ENCODE results near the gene WDFY2. TPM values are rescaled to one million over a fixed set of nuclear protein-coding genes. Genes with fewer than 3 reads are reported as not detected.

Gene WDFY2
- total and polyA plus RNA-seq, 2 experiments from 2014 or later, result 11.4 to 24.0 TPM

DNA sequence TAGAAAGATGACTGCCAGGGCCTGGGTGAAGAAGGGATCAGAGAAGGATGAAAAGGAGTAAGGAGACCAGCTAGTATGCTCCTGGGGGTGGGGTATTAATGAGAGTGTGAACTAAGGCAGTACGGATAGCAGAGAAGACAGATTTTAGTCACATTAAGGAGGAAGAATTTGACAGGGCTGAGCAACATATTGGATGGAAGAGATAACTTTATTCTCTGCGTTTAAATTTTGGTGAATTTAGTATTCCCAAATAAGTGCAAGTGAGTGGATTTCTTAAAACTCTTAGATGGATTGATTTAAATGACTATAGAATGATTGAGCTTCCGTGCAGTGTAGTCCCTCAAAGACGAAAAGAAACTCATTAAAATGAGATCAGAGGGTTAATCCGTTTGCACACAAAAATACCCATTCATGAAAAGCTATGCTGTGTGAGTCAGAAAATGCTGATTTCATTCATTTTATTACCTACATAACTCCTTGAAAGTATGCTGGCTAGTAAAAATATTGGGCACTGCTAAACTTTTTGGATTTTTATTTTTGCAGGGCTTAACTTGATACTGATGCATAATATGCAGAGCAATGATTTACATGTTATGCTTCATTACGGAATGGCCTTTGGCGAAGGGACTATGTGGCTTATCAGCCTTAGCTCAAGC is 54.1 kb downstream of the WDFY2 start:
- H3K27me3 ChIP-seq (ENCODE audit: insufficient read depth), result no peaks in the 10 kb centered on the region
- TF ChIP-seq REST (IDR thresholded peaks at IDR 0.05; ENCODE audit: unreplicated experiment), result no peak
- no peak for TF ChIP-seq STAT1 (IDR thresholded peaks at IDR 0.05; ENCODE audit: unreplicated experiment)
- TF ChIP-seq POLR2AphosphoS5 (IDR thresholded peaks at IDR 0.05; ENCODE audit: low read depth), result no peak
- TF ChIP-seq ZNF114 (CRISPR knock-in tag; IDR thresholded peaks at IDR 0.05), result no peak
- TF ChIP-seq NANOG (IDR thresholded peaks at IDR 0.05; ENCODE audit: borderline replicate concordance), result no peak
- TF ChIP-seq, protein P1, sequence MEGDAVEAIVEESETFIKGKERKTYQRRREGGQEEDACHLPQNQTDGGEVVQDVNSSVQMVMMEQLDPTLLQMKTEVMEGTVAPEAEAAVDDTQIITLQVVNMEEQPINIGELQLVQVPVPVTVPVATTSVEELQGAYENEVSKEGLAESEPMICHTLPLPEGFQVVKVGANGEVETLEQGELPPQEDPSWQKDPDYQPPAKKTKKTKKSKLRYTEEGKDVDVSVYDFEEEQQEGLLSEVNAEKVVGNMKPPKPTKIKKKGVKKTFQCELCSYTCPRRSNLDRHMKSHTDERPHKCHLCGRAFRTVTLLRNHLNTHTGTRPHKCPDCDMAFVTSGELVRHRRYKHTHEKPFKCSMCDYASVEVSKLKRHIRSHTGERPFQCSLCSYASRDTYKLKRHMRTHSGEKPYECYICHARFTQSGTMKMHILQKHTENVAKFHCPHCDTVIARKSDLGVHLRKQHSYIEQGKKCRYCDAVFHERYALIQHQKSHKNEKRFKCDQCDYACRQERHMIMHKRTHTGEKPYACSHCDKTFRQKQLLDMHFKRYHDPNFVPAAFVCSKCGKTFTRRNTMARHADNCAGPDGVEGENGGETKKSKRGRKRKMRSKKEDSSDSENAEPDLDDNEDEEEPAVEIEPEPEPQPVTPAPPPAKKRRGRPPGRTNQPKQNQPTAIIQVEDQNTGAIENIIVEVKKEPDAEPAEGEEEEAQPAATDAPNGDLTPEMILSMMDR (conservative IDR thresholded peaks at IDR 0.05; ENCODE audit: low read depth in 2 of 2), result no peak
- TF ChIP-seq JUNB (IDR thresholded peaks at IDR 0.05; ENCODE audit: unreplicated experiment), result no peak
- TF ChIP-seq, protein P2, sequence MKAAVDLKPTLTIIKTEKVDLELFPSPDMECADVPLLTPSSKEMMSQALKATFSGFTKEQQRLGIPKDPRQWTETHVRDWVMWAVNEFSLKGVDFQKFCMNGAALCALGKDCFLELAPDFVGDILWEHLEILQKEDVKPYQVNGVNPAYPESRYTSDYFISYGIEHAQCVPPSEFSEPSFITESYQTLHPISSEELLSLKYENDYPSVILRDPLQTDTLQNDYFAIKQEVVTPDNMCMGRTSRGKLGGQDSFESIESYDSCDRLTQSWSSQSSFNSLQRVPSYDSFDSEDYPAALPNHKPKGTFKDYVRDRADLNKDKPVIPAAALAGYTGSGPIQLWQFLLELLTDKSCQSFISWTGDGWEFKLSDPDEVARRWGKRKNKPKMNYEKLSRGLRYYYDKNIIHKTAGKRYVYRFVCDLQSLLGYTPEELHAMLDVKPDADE (IDR thresholded peaks at IDR 0.05), result no peak
- no peak for TF ChIP-seq CREB1 (CRISPR knock-in tag; IDR thresholded peaks at IDR 0.05; ENCODE audit: low read depth)
- no peak for TF ChIP-seq EZH2 (IDR thresholded peaks at IDR 0.05; ENCODE audit: low read depth, unreplicated experiment)
- TF ChIP-seq, protein P3, sequence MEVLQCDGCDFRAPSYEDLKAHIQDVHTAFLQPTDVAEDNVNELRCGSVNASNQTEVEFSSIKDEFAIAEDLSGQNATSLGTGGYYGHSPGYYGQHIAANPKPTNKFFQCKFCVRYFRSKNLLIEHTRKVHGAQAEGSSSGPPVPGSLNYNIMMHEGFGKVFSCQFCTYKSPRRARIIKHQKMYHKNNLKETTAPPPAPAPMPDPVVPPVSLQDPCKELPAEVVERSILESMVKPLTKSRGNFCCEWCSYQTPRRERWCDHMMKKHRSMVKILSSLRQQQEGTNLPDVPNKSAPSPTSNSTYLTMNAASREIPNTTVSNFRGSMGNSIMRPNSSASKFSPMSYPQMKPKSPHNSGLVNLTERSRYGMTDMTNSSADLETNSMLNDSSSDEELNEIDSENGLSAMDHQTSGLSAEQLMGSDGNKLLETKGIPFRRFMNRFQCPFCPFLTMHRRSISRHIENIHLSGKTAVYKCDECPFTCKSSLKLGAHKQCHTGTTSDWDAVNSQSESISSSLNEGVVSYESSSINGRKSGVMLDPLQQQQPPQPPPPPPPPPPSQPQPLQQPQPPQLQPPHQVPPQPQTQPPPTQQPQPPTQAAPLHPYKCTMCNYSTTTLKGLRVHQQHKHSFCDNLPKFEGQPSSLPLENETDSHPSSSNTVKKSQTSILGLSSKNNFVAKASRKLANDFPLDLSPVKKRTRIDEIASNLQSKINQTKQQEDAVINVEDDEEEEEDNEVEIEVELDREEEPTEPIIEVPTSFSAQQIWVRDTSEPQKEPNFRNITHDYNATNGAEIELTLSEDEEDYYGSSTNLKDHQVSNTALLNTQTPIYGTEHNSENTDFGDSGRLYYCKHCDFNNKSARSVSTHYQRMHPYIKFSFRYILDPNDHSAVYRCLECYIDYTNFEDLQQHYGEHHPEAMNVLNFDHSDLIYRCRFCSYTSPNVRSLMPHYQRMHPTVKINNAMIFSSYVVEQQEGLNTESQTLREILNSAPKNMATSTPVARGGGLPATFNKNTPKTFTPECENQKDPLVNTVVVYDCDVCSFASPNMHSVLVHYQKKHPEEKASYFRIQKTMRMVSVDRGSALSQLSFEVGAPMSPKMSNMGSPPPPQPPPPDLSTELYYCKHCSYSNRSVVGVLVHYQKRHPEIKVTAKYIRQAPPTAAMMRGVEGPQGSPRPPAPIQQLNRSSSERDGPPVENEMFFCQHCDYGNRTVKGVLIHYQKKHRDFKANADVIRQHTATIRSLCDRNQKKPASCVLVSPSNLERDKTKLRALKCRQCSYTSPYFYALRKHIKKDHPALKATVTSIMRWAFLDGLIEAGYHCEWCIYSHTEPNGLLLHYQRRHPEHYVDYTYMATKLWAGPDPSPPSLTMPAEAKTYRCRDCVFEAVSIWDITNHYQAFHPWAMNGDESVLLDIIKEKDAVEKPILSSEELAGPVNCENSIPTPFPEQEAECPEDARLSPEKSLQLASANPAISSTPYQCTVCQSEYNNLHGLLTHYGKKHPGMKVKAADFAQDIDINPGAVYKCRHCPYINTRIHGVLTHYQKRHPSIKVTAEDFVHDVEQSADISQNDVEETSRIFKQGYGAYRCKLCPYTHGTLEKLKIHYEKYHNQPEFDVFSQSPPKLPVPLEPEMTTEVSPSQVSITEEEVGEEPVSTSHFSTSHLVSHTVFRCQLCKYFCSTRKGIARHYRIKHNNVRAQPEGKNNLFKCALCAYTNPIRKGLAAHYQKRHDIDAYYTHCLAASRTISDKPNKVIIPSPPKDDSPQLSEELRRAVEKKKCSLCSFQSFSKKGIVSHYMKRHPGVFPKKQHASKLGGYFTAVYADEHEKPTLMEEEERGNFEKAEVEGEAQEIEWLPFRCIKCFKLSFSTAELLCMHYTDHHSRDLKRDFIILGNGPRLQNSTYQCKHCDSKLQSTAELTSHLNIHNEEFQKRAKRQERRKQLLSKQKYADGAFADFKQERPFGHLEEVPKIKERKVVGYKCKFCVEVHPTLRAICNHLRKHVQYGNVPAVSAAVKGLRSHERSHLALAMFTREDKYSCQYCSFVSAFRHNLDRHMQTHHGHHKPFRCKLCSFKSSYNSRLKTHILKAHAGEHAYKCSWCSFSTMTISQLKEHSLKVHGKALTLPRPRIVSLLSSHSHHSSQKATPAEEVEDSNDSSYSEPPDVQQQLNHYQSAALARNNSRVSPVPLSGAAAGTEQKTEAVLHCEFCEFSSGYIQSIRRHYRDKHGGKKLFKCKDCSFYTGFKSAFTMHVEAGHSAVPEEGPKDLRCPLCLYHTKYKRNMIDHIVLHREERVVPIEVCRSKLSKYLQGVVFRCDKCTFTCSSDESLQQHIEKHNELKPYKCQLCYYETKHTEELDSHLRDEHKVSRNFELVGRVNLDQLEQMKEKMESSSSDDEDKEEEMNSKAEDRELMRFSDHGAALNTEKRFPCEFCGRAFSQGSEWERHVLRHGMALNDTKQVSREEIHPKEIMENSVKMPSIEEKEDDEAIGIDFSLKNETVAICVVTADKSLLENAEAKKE (CRISPR knock-in tag; IDR thresholded peaks at IDR 0.05), result no peak
- no peak for TF ChIP-seq ZNF331 (CRISPR knock-in tag; IDR thresholded peaks at IDR 0.05; ENCODE audit: low read depth)
- no peak overlapping the region for H2AFZ ChIP-seq
- H3K79me2 ChIP-seq (replicated peaks; ENCODE audit: insufficient read depth), result peaks cover 97% of the 10 kb centered on the region
- peak; percentile 51 for ATAC-seq
- H3K4me3 Mint-ChIP-seq, result 0 out of 3 replicates have a peak overlapping the region, but pooled peaks have one; percentile 2
- peaks cover 9% of the 10 kb centered on the region; the same call in 2 of the 3 replicates for H3K36me3 Mint-ChIP-seq (ENCODE audit: low read depth)
- H3K9me2 ChIP-seq (ENCODE audit: insufficient read depth), result no peaks in the 10 kb centered on the region
- H3K4me1 Mint-ChIP-seq, result peaks cover 60% of the 10 kb centered on the region
- no peaks in the 10 kb centered on the region for H3K36me3 ChIP-seq (ENCODE audit: insufficient read depth)
- H3K27ac ChIP-seq (ENCODE audit: low read depth), result peak overlapping the region; percentile 73
- H3F3A ChIP-seq (replicated peaks; ENCODE audit: low read depth), result no peaks in the 10 kb centered on the region
- H4K20me1 ChIP-seq (replicated peaks; ENCODE audit: insufficient read depth), result no peaks in the 10 kb centered on the region; the same call in 1 of the 2 replicates
- no peaks in the 10 kb centered on the region; the same call in 2 of the 3 replicates for H3K9me3 Mint-ChIP-seq
- DNase-seq (ENCODE audit: low spot score), result no peak
- H3K27ac Mint-ChIP-seq, result peak overlapping the region; percentile 9; the same call in 1 of the 2 replicates
- H3K27me3 Mint-ChIP-seq (ENCODE audit: insufficient read depth, low read depth, poor library complexity), result no peaks in the 10 kb centered on the region
- peaks cover 59% of the 10 kb centered on the region for H3K4me1 ChIP-seq (ENCODE audit: insufficient read depth)
- H3K4me2 ChIP-seq, result peak overlapping the region; percentile 64
- H3K4me3 ChIP-seq, result 0 out of 2 replicates have a peak overlapping the region, but pooled peaks have one; percentile 10
